Upper lobe of right lung (tissue), 1 donor: ENCODE data around the gene CDH23. TPM values are rescaled to one million over a fixed set of nuclear protein-coding genes. Genes with fewer than 3 reads are reported as not detected.

Experiments
- ATAC-seq: fragments of 200-7000 bp; cut with Tn5 transposase; one replicate; pipeline ENCODE4 v1.9.1; 2020; ENCODE audit warnings: mild to moderate bottlenecking, moderate library complexity
- DNase-seq: peaks from one replicate; pipeline ENCODE4 v3.0.0-alpha.2; 2020
- H3K27ac ChIP-seq: fragments of 200-600 bp; one replicate; pipeline ENCODE4 v1.8.0; 2022
- H3K27me3 ChIP-seq: fragments of 200-600 bp; one replicate; pipeline ENCODE4 v1.8.0; 2022; ENCODE audit warnings: mild to moderate bottlenecking
- H3K36me3 ChIP-seq: fragments of 200-600 bp; one replicate; pipeline ENCODE4 v1.8.0; 2022
- H3K4me1 ChIP-seq: fragments of 200-600 bp; one replicate; pipeline ENCODE4 v1.8.0; 2022
- H3K4me3 ChIP-seq: fragments of 200-600 bp; one replicate; pipeline ENCODE4 v1.8.0; 2022; ENCODE audit warnings: mild to moderate bottlenecking
- H3K9me3 ChIP-seq: fragments of 200-600 bp; one replicate; pipeline ENCODE4 v1.8.0; 2022
- intact Hi-C: fragments of 100-400 bp; cut with DNase I; formaldehyde crosslinking; loops from one replicate; pipeline ENCODE4 v1.11.0; 2022
- total RNA-seq: library from RNA; stranded (reverse); fragmentation: NEBNext Ultra II Directional; extraction: Animal tissue kit (Norgen Biotek cat#: 25700); gene quantifications from one replicate; pipeline ENCODE4 v1.2.1, GENCODE V29; 2021
- TF ChIP-seq, protein P1 (sequence below): fragments of 200-600 bp; IDR thresholded peaks from one replicate; pipeline ENCODE4 v1.8.0; 2022; ENCODE audit warnings: antibody characterized with exemption
- donor health status: DM: no; HTN: yes; CAD: no; lungs with severe emphysema.

CDH23 gene
- total RNA-seq, 1 donor from 2014 or later = 10.9 TPM

DNA sequence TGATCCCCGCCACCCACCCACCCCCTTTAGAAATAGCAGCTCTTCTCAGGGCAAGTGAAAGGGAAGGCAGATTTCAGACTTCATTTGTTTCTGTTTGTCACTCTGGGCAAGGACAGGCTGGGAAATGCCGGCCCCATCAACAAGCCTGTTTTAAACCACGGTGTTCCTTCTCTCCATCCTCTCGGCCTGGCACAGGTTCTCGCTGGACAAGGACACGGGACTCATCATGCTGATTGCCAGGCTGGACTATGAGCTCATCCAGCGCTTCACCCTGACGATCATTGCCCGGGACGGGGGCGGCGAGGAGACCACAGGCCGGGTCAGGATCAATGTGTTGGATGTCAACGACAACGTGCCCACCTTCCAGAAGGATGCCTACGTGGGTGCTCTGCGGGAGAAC lies 280.5 kb downstream of the CDH23 start:
- no peaks in the 10 kb centered on the region for H3K9me3 ChIP-seq
- no peak overlapping the region for H3K4me3 ChIP-seq
- H3K27ac ChIP-seq = no peak overlapping the region
- peaks cover 3% of the 10 kb centered on the region for H3K4me1 ChIP-seq
- ATAC-seq (no peak), DNase-seq (no peak)
- TF ChIP-seq, protein P1, sequence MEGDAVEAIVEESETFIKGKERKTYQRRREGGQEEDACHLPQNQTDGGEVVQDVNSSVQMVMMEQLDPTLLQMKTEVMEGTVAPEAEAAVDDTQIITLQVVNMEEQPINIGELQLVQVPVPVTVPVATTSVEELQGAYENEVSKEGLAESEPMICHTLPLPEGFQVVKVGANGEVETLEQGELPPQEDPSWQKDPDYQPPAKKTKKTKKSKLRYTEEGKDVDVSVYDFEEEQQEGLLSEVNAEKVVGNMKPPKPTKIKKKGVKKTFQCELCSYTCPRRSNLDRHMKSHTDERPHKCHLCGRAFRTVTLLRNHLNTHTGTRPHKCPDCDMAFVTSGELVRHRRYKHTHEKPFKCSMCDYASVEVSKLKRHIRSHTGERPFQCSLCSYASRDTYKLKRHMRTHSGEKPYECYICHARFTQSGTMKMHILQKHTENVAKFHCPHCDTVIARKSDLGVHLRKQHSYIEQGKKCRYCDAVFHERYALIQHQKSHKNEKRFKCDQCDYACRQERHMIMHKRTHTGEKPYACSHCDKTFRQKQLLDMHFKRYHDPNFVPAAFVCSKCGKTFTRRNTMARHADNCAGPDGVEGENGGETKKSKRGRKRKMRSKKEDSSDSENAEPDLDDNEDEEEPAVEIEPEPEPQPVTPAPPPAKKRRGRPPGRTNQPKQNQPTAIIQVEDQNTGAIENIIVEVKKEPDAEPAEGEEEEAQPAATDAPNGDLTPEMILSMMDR = no peak
- intact Hi-C loops = no loop called here
- no peaks in the 10 kb centered on the region for H3K36me3 ChIP-seq
- H3K27me3 ChIP-seq = no peaks in the 10 kb centered on the region

DNA sequence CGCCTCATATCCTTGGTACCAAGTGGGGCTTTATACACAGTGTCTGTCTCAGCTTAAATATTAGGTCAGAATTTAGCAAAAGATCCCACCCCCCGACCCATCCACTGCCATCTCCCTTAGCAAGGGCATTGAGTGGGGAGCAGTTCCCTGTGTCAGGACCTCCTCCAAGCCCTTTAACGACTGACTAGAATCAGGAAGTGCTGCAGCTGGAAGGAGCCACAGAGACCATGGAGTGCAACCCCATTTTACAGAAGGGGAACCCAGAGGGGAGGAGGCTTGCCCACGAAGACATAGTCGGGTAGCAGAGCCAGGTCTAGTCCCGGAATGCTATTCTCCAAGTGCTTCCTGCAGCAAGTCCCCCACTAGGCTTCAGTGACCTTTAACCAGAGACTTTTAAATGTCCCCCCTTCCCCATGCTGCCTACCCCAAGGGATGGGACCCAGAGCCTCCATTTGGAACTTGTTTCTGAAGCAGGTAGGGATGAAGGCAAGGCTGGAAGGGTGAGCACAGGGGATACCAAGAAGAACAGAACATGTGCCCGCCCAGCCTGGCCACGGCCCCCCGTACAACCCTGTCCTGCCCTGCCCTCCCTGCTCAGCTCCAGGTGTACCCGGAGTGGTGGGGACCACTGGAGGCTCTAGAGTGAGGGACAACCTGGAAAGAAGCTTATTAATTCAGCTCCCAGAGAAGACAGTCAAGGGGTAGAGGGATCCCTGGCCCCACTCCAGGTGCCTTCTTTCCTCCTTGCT lies 281.5 kb downstream of the CDH23 start:
- intact Hi-C loops = no loop called here

DNA sequence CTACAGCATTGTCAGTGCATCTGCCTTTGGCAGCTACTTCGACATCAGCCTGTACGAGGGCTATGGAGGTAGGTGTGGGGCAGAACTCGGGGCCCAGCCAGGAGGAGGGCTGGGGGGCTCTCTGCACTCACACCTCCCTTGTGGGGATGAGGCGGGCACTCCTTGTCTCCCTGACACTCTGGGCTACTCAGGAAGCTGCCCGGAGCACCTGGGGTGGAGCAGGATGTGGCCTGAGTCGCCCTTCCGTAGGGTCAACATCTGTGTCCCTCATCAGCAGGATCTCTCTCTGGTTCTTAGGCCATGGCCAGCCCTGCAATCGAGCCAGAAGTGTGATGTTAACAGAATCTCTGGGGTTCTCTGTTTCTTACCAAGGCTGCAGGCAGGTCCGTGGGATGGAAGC lies 282.7 kb downstream of the CDH23 start:
- Histone ChIP-seq H3K27me3 (no peaks in the 10 kb centered on the region), H3K4me1 (peaks cover 3% of the 10 kb centered on the region), H3K9me3 (no peaks in the 10 kb centered on the region), H3K4me3 (no peak overlapping the region), H3K36me3 (no peaks in the 10 kb centered on the region), H3K27ac (no peak overlapping the region)
- DNase-seq (no peak), ATAC-seq (peak; percentile 38)
- intact Hi-C loops = no loop called here
- TF ChIP-seq, protein P1 = no peak

More for the DNA sequence above, 281.5 kb downstream of the CDH23 start:
- Histone ChIP-seq H3K4me3 (no peak overlapping the region), H3K27ac (no peak overlapping the region), H3K36me3 (no peaks in the 10 kb centered on the region), H3K27me3 (no peaks in the 10 kb centered on the region), H3K4me1 (peaks cover 3% of the 10 kb centered on the region), H3K9me3 (no peaks in the 10 kb centered on the region)
- TF ChIP-seq, protein P1 = no peak
- DNase-seq (no peak), ATAC-seq (peak; percentile 17)

DNA sequence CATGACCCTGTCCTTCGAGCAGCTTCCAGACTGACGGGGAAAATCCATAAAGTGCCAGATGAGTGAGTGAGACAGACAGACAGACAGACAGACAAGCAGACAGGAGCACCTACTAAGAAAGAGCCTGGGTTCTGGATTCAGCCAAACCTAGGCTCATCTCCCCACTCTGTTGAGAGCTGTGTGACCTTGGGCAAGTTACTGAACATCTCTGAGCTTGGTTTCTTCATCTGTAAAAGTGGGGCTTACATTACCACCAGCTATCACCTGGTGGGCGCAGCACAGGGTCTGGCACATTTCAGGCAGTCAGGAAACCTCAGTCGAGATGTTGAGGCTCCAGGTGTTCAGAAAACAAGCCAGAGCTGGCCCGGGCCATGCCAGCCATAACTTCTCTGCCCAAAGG lies 285.3 kb downstream of the CDH23 start:
- H3K27me3 ChIP-seq = no peaks in the 10 kb centered on the region
- H3K4me1 ChIP-seq = peaks cover 3% of the 10 kb centered on the region
- H3K4me3 ChIP-seq = no peak overlapping the region
- ATAC-seq = no peak
- no peaks in the 10 kb centered on the region for H3K36me3 ChIP-seq
- TF ChIP-seq, protein P1 = no peak
- intact Hi-C loops = no loop called here
- no peaks in the 10 kb centered on the region for H3K9me3 ChIP-seq
- no peak overlapping the region for H3K27ac ChIP-seq
- no peak for DNase-seq

DNA sequence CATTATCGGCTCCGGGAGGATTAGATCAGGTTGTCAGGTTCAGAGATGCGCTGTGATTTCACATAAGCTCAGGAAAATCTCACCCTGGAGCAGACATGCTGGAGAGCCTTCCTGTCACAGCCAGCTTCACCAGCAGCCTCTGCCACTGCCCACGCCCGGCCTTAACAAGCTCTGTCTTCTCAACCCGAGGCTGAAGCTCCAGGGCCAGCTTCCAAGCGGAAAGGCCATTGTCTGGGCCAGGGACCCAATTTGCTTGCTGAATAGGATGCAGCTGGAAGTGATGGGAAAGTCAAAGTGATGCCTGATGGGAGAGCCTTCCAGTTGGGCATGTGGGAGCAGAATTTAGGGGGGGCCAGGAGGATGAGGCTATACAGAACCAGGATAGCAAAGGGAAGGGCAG lies 286.6 kb downstream of the CDH23 start:
- ATAC-seq = no peak
- intact Hi-C loops = no loop called here

More for the DNA sequence above, 286.6 kb downstream of the CDH23 start:
- H3K9me3 ChIP-seq = no peaks in the 10 kb centered on the region
- DNase-seq = no peak
- no peak overlapping the region for H3K27ac ChIP-seq
- no peaks in the 10 kb centered on the region for H3K36me3 ChIP-seq
- TF ChIP-seq, protein P1 = no peak
- H3K27me3 ChIP-seq = no peaks in the 10 kb centered on the region
- H3K4me1 ChIP-seq = peaks cover 3% of the 10 kb centered on the region
- no peak overlapping the region for H3K4me3 ChIP-seq
